ENCODE measurements around the gene BHMT2. TPM values are rescaled to one million over a fixed set of nuclear protein-coding genes. Genes with fewer than 3 reads are reported as not detected.

Gene BHMT2
- total RNA-seq, 1 donor from 2014 or later: 4.2 TPM

- no peaks in the 10 kb centered on the region for H3K36me3 ChIP-seq
- no peak within 1 kb of the TSS for H3K4me3 ChIP-seq
- H3K27ac ChIP-seq: no peak within 1 kb of the TSS
- peaks cover 8% of the 10 kb centered on the region for H3K4me1 ChIP-seq
- TF ChIP-seq POLR2AphosphoS5 (IDR thresholded peaks at IDR 0.05; ENCODE audit: insufficient read depth in 1 of 2, low read depth in 1 of 2): no peak
- no peak for TF ChIP-seq POLR2A (IDR thresholded peaks at IDR 0.05)
- H3K9me3 ChIP-seq: no peaks in the 10 kb centered on the region
- DNase-seq (ENCODE audit: extremely low spot score in 2 of 2): no peak
- intact Hi-C loops (cut with DNase I): no loop called here
- H3K27me3 ChIP-seq: peaks cover 7% of the 10 kb centered on the region
Observed at GRCh38 chr5:79111387-79111959, 41.9 kb downstream of the BHMT2 start, which contains the start of gene BHMT. TSS of gene BHMT (plus strand) at chr5:79111809. CDS start at chr5:79111886, 77 bp downstream.

GRCh38 chr5:79111960-79112702 is 42.6 kb downstream of the BHMT2 start:
- Histone ChIP-seq H3K27me3 (peaks cover 7% of the 10 kb centered on the region), H3K27ac (no peak overlapping the region), H3K4me3 (no peak overlapping the region), H3K36me3 (no peaks in the 10 kb centered on the region), H3K9me3 (no peaks in the 10 kb centered on the region), H3K4me1 (peaks cover 8% of the 10 kb centered on the region)
- DNase-seq (ENCODE audit: extremely low spot score in 2 of 2): no peak
- TF ChIP-seq CTCF (IDR thresholded peaks at IDR 0.05) (no peak), POLR2A (IDR thresholded peaks at IDR 0.05) (no peak)
- intact Hi-C loops (cut with DNase I): no loop called here

GRCh38 chr5:79112703-79113058 is 43.1 kb downstream of the BHMT2 start:
- Histone ChIP-seq H3K27me3 (peaks cover 7% of the 10 kb centered on the region), H3K4me1 (peaks cover 8% of the 10 kb centered on the region), H3K27ac (no peak overlapping the region), H3K36me3 (no peaks in the 10 kb centered on the region), H3K4me3 (no peak overlapping the region), H3K9me3 (no peaks in the 10 kb centered on the region)
- TF ChIP-seq POLR2A (IDR thresholded peaks at IDR 0.05) (no peak), POLR2AphosphoS5 (IDR thresholded peaks at IDR 0.05; ENCODE audit: insufficient read depth in 1 of 2, low read depth in 1 of 2) (no peak), CTCF (IDR thresholded peaks at IDR 0.05) (no peak)
- intact Hi-C loops (cut with DNase I): no loop called here
- no peak for DNase-seq (ENCODE audit: extremely low spot score in 2 of 2)

- Histone ChIP-seq H3K36me3 (no peaks in the 10 kb centered on the region), H3K4me1 (no peaks in the 10 kb centered on the region), H3K27me3 (no peaks in the 10 kb centered on the region), H3K9me3 (no peaks in the 10 kb centered on the region), H3K27ac (no peak overlapping the region), H3K4me3 (no peak overlapping the region)
- no peak for DNase-seq (ENCODE audit: extremely low spot score in 2 of 2)
- intact Hi-C loops (cut with DNase I): no loop called here
- TF ChIP-seq POLR2A (IDR thresholded peaks at IDR 0.05) (no peak), POLR2AphosphoS5 (IDR thresholded peaks at IDR 0.05; ENCODE audit: insufficient read depth in 1 of 2, low read depth in 1 of 2) (no peak), CTCF (IDR thresholded peaks at IDR 0.05) (no peak)
Observed at GRCh38 chr5:79119486-79119885, 49.9 kb downstream of the BHMT2 start.

- no peak overlapping the region for H3K4me3 ChIP-seq
- no peaks in the 10 kb centered on the region for H3K4me1 ChIP-seq
- H3K36me3 ChIP-seq: no peaks in the 10 kb centered on the region
- DNase-seq (ENCODE audit: extremely low spot score in 2 of 2): no peak
- H3K27me3 ChIP-seq: no peaks in the 10 kb centered on the region
- no peak overlapping the region for H3K27ac ChIP-seq
- H3K9me3 ChIP-seq: no peaks in the 10 kb centered on the region
- TF ChIP-seq POLR2A (IDR thresholded peaks at IDR 0.05): no peak
- no peak for TF ChIP-seq POLR2AphosphoS5 (IDR thresholded peaks at IDR 0.05; ENCODE audit: insufficient read depth in 1 of 2, low read depth in 1 of 2)
- no peak for TF ChIP-seq CTCF (IDR thresholded peaks at IDR 0.05)
- intact Hi-C loops (cut with DNase I): no loop called here
Observed at GRCh38 chr5:79120221-79120620, 50.7 kb downstream of the BHMT2 start.

Measured in vagina (tissue), 2 donors.